ENCODE measurements around the gene RRAD.
A peak's percentile ranks its signal among the peaks of the same experiment; 100 is the strongest.
"Not testable (repeated sequence)": the region's sequence is repeated elsewhere in the genome, so short reads cannot be mapped to it uniquely, and the experiment has no call there.

RRAD gene

GRCh38 chr16:66950971-66951790 lies 25.8 kb upstream of the RRAD start:
- DNase-seq (ENCODE audit: low read depth): no peak

DNA sequence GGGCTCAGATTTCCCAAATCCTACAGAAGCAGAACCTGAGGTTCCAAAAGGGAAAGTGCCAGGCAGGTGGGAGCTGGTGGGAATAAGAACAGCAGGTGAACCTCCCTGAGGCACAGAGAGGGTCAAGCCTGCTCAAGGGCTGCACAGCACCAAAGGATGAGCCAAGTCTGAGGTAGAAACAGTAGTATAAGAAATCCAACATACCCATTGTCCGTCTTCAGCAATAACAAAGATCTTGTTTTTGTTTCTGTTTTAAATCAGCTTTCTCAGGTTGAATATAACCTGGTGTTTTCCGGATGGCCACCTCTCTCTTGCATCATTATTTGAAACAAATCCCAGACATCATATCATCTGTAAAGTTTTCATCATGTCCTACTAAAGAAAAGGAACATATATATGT lies 25.1 kb upstream of the RRAD start:
- no peak for DNase-seq (ENCODE audit: low read depth)

DNA sequence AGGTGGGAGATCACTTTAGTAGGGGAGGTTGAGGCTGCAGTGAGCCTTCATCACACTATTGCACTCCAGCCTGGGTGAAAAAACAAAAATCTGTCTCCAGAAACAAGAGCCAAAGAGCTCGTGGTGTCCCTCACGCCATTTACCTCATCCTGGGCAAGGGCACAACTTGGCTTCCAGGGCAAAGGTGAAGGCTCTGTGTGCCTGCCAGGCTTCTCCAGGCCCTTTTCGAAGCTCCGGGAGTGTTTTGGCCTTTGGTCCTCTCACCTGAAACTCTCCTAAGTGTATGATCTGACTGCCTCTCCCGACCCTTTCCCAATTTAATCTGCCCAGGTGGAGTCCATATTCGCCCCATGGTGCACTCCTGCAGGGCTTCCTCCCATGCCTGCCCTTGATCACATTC lies 24.1 kb upstream of the RRAD start:
- no peak for DNase-seq (ENCODE audit: low read depth)

DNA sequence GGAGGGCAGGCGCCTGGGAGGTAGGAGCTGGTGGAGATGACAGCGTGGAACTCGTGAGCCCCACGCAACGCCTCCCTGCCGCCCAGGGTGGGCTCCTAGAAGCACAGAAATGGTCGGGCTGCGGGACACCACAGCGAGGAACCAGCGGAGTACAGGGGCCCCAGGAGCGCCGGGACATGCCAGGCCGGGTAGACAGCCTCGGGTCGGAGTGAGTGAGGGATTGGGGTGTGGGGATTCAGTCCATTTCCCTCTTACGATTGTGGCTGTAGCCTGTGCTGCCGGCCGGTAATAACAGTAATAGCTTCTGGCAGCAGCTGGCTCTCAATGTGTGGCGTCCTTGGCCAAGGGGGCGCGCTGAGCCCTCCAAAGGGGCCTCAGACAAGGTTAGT lies 23.5 kb upstream of the RRAD start:
- DNase-seq (ENCODE audit: low read depth): no peak

GRCh38 chr16:66948134-66948836 lies 22.9 kb upstream of the RRAD start:
- no peak for DNase-seq (ENCODE audit: low read depth)

DNA sequence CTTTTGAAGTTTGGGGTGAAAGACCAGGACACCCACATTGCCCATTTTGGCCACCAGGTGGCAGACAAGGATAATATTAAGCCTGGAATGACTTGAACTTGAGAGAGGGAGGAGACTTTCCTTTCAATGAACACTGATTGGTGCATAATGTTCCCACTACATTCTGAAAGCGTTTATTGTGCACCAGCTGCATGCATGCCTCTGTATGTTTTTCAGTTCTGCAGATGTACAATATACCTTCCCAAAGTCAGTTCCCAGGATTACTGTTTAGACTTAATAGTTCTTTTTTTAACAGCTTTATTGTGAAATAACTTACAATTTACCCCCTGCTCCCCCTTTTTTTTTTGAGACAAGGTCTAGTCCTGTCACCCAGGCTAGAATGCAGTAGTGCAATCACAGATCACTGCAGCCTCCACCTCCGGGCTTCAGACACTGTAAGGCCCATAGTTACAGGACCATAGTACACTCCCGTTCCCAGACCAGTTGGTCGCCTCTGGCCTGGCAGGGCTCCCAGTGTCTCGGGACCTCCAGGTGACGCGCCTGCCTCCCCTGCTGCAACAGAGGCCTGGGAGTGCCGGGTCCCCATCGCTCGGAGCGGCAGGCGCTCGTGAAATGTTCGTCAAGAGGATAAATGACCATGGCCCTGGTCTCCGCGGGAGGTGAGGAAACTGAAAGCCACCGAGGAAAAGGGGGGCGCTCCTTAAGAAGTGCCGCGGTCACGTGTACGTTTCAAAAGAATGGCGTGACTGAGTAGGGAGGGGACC lies 22.1 kb upstream of the RRAD start:
- DNase-seq (ENCODE audit: low read depth): peak; percentile 72

DNA sequence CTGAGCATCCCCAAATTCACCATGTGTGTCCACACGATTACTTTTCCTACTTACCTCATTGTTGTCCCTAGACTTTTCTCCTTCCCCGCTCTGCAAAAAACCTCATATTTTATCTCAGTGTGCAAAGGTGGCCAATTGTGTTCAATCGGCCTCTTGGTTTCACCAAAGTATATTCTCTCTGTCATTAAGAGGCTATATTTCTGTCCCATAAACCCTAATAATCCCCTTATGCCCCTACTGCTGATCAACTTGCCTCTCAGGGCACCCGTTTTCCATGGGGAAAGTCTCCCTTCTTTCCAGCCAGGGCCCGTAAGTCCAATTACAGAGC lies 21.6 kb upstream of the RRAD start:
- no peak for DNase-seq (ENCODE audit: low read depth)

DNA sequence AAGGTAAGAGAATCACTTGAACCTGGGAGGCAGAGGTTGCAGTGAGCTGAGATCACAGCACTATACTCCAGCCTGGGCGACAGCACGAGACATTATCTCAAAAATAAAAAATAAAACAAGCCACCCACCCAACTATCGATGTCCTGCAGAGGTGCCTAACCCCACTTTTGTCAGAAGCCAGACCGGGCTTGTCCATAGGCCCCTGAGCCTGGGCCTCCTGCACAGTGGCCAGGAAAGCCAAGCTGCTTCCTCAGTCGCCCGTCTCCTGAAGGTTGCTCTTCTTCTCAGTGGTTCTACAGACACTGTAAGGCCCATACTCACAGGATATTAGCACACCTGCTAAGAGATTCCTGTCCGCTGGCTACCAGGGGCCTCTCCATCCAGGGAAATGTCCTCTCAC lies 21.2 kb upstream of the RRAD start:
- DNase-seq (ENCODE audit: low read depth): no peak

- no peak for DNase-seq (ENCODE audit: low read depth)
Observed at GRCh38 chr16:66945939-66946338, 20.6 kb upstream of the RRAD start.

DNA sequence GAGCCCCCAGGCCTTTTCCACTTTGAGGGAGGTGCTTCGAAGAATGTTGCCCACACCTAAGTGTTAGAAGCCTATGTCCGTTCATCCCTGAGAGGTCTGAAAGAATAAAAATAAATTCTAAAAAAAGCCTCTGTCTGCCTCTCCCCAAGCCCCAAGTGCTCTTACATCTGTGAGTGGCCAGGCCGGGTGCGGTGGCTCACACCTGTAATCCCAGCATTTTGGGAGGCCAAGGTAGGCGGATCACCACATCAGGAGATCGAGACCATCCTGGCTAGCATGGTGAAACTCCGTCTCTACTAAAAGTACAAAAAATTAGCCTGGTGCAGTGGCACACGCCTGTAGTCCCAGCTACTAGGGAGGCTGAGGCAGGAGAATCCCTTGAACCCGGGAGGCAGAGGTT lies 19.6 kb upstream of the RRAD start:
- not testable (repeated sequence) for DNase-seq (ENCODE audit: low read depth)

DNA sequence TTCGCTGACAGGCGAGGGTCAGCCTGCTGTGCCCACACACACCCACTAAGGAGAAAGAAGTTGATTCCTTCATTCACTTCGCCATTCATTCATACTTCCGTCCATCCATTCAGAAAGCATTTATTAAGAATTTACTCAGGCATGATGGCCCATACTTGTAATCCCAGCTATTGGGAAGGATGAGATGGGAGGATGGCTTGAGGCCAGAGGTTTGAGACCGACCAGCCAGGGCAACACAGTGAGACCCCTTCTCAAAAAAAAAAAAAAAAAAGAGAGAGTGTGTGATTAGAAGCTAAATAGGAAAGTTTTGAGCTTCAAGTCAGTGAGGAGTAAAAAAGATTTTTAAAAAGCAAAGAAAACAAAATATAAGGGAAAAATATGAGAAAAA lies 18.7 kb upstream of the RRAD start:
- DNase-seq (ENCODE audit: low read depth): no peak

- DNase-seq (ENCODE audit: low read depth): no peak
Observed at GRCh38 chr16:66943426-66944053, 18.2 kb upstream of the RRAD start.

- no peak for DNase-seq (ENCODE audit: low read depth)
Observed at GRCh38 chr16:66942981-66943380, 17.6 kb upstream of the RRAD start.

DNA sequence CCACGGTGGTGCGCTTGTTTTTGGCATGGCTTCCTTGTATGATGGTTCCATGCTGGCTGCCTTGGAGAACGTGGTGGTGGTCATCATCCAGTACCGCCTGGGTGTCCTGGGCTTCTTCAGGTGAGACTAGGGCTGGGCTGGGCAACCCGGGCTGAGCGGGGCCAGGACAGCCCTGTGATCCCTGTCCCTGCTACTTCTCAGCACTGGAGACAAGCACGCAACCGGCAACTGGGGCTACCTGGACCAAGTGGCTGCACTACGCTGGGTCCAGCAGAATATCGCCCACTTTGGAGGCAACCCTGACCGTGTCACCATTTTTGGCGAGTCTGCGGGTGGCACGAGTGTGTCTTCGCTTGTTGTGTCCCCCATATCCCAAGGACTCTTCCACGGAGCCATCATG lies 14.9 kb upstream of the RRAD start:
- no peak for DNase-seq (ENCODE audit: low read depth)

DNA sequence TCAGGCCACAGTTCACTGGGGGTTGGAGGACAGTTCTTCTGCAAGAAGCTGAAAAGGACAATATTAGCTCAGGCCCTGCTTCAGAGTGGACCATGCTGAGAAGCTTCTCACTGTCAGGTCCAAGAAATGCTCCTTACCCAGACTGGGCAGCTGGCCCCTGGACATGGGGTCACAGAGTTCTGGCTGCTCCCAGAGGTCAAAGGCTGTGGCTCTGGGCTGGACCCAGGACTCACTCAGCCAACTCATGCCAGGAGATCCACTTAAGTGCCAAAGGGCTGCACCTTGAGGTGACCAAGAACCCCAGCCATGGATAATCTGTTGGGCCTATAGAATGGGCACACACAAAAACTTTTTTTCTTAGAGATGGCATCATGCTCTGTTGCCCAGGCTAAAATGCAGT lies 14.0 kb upstream of the RRAD start:
- DNase-seq (ENCODE audit: low read depth): no peak

- DNase-seq (ENCODE audit: low read depth): no peak
Observed at GRCh38 chr16:66937725-66938337, 12.5 kb upstream of the RRAD start.

GRCh38 chr16:66936889-66937554 lies 11.7 kb upstream of the RRAD start:
- no peak for DNase-seq (ENCODE audit: low read depth)

GRCh38 chr16:66936462-66936861 lies 11.1 kb upstream of the RRAD start:
- DNase-seq (ENCODE audit: low read depth): no peak

- DNase-seq (ENCODE audit: low read depth): no peak
Observed at GRCh38 chr16:66935314-66936011, 10.1 kb upstream of the RRAD start, which contains the start of gene CES2. Gene CES2 (plus strand): TSS chr16:66935516. CDS start chr16:66935636, 120 bp downstream.

GRCh38 chr16:66934839-66935313 lies 9.5 kb upstream of the RRAD start:
- DNase-seq (ENCODE audit: low read depth): not testable (repeated sequence)
